HEK293 (cell line): ENCODE measurements around the gene RSPO1.

ENCODE experiments used
- CTCF ChIP-seq: fragments of 450-650 bp; formaldehyde crosslinking; IDR thresholded peaks from 2 replicates; pipeline ENCODE4 v1.5.1; 2016; ENCODE audit warnings: missing biosample characterization, missing genetic modification characterization
- ZFP69B ChIP-seq: fragments of 450-650 bp; formaldehyde crosslinking; IDR thresholded peaks from 2 replicates; pipeline ENCODE4 v1.5.1; 2016; ENCODE audit warnings: missing biosample characterization, missing genetic modification characterization
- ZNF239 ChIP-seq: fragments of 450-650 bp; formaldehyde crosslinking; IDR thresholded peaks from 2 replicates; pipeline ENCODE4 v1.5.1; 2016; ENCODE audit warnings: missing biosample characterization, missing genetic modification characterization
- ZNF785 ChIP-seq: fragments of 450-650 bp; formaldehyde crosslinking; IDR thresholded peaks from 2 replicates; pipeline ENCODE4 v1.5.1; 2016; ENCODE audit warnings: missing biosample characterization, missing genetic modification characterization

DNA sequence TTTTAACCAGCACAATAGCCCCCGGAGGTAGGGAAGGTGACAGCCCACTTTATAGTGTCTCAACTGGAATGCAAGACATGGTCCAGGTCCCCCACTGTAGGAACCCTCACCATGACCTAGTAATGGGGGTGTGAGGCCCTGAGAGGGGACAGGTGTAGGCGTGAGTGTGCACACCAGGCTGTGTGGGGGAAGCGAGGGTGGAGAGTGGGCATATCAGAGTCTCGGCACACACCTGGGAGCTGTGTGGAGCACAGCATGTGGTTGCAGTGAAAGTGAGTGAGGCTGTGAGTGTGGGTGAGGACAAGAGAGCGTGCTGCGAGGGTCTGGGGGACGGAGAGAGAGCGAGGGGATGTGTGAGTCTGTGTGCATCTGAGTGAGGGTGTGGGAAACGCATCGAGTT, 17.1 kb upstream of the RSPO1 start:
- no peak for TF ChIP-seq ZNF239 (tag by site-specific recombination)
- TF ChIP-seq CTCF (tag by site-specific recombination): no peak
- TF ChIP-seq ZNF785: no peak
- TF ChIP-seq ZFP69B (tag by site-specific recombination): no peak
